B cell (primary cell): ENCODE data around the gene SURF6. TPM values are rescaled to one million over a fixed set of nuclear protein-coding genes. Genes with fewer than 3 reads are reported as not detected.

ENCODE experiments used
- ATAC-seq: fragments of 200-7000 bp; cut with Tn5 transposase; one replicate; pipeline ENCODE4 v1.10.0; 2021; ENCODE audit warnings: low read depth, mild to moderate bottlenecking, moderate number of reproducible peaks, moderate library complexity
- CTCF ChIA-PET: fragments of 350-600 bp; sonication (Branson Sonifier 250); formaldehyde crosslinking; loops from one replicate; lab custom pipeline; 2021; ENCODE audit warnings: antibody characterized with exemption, inconsistent platforms; lab: Charles Lee
- POLR2A ChIA-PET: fragments of 350-600 bp; sonication (Branson Sonifier 250); formaldehyde crosslinking; loops from one replicate; lab custom pipeline; 2021; ENCODE audit warnings: antibody characterized with exemption; lab: Charles Lee
- DNase-seq: peaks from one replicate; pipeline ENCODE4 v3.0.0; 2013
- H2AFZ ChIP-seq: 2 replicates; pipeline ENCODE4 v1.6.1; 2012; ENCODE audit warnings: mild to moderate bottlenecking, low read depth, low read length; ENCODE audit not compliant: insufficient read depth, poor library complexity, severe bottlenecking
- H3K27ac ChIP-seq, 2 donors: 1 replicate in 1 of 2; 2 replicates in 1 of 2; pipeline ENCODE4 v1.5.1; 2012 to 2013; ENCODE audit warnings: low read length in 2 of 2, mild to moderate bottlenecking in 2 of 2, moderate library complexity in 1 of 2
- H3K27me3 ChIP-seq, 4 experiments: fragments of 200-600 bp in 1 of 4; sonication (generic) in 1 of 4; replicated peaks in 1 of 4; 1 replicate in 2 of 4; 2 replicates in 2 of 4; pipeline versions ENCODE4 v1.6.1 to v1.7.0; 2013 to 2016; ENCODE audit warnings: low read length in 3 of 4, mild to moderate bottlenecking in 2 of 4, mixed read lengths in 1 of 4, moderate library complexity in 1 of 4; ENCODE audit not compliant: insufficient read depth in 4 of 4, control insufficient read depth in 3 of 4; ENCODE audit errors: control extremely low read depth in 1 of 4
- H3K36me3 ChIP-seq, 2 experiments: replicated peaks in 1 of 2; 1 replicate in 1 of 2; 2 replicates in 1 of 2; pipeline versions ENCODE4 v1.6.1 to v1.7.1; 2013; ENCODE audit warnings: low read length in 1 of 2; ENCODE audit not compliant: insufficient read depth in 2 of 2, control insufficient read depth in 1 of 2; ENCODE audit errors: control extremely low read depth in 1 of 2, extremely low read depth in 1 of 2
- H3K4me1 ChIP-seq, 2 donors: fragments of 200-600 bp in 1 of 2; sonication (generic) in 1 of 2; 1 replicate in 1 of 2; 2 replicates in 1 of 2; pipeline versions ENCODE4 v1.5.1 to v1.6.1; 2013 to 2017; ENCODE audit warnings: low read length in 2 of 2; ENCODE audit not compliant: control insufficient read depth in 2 of 2, insufficient read depth in 2 of 2
- H3K4me2 ChIP-seq: replicated peaks from 2 replicates; pipeline ENCODE3; 2012; ENCODE audit warnings: mild to moderate bottlenecking, low read depth, low read length; ENCODE audit not compliant: poor library complexity, severe bottlenecking
- H3K4me3 ChIP-seq, 5 experiments: fragments of 200-600 bp in 1 of 5; sonication (generic) in 1 of 5; 1 replicate in 3 of 5; 2 replicates in 2 of 5; pipeline versions ENCODE4 v1.5.1 to v1.7.0; 2011 to 2016; ENCODE audit warnings: low read length in 4 of 5, mild to moderate bottlenecking in 4 of 5, low read depth in 2 of 5, control low read depth in 1 of 5, moderate library complexity in 1 of 5; ENCODE audit not compliant: insufficient read depth in 1 of 5; ENCODE audit errors: control extremely low read depth in 1 of 5, extremely low read depth in 1 of 5
- H3K79me2 ChIP-seq: fragments of 200-600 bp; sonication (generic); one replicate; pipeline ENCODE4 v1.6.0; 2016; ENCODE audit warnings: low read length; ENCODE audit not compliant: control insufficient read depth, insufficient read depth
- H3K9ac ChIP-seq: fragments of 200-600 bp; sonication (generic); 2 replicates; pipeline ENCODE4 v1.6.1; 2017; ENCODE audit warnings: mild to moderate bottlenecking, low read length, moderate library complexity
- H3K9me3 ChIP-seq, 3 donors: one replicate each; pipeline versions ENCODE4 v1.6.1 to v1.7.1; 2013; ENCODE audit warnings: low read length in 2 of 3; ENCODE audit not compliant: control insufficient read depth in 2 of 3, insufficient read depth in 1 of 3; ENCODE audit errors: control extremely low read depth in 1 of 3
- H4K20me1 ChIP-seq: 2 replicates; pipeline ENCODE4 v1.6.0; 2012; ENCODE audit warnings: mild to moderate bottlenecking, low read length; ENCODE audit not compliant: insufficient read depth, control insufficient read depth, poor library complexity, severe bottlenecking
- H3K27ac Mint-ChIP-seq: one replicate; pipeline ENCODE4 v1.8.0; 2021; ENCODE audit warnings: mixed read lengths
- H3K27me3 Mint-ChIP-seq: one replicate; pipeline ENCODE4 v1.8.0; 2021; ENCODE audit warnings: mixed read lengths
- H3K4me1 Mint-ChIP-seq: one replicate; pipeline ENCODE4 v1.8.0; 2021; ENCODE audit warnings: mixed read lengths
- H3K4me3 Mint-ChIP-seq: one replicate; pipeline ENCODE4 v1.8.0; 2021; ENCODE audit warnings: mixed read lengths
- H3K9me3 Mint-ChIP-seq: one replicate; pipeline ENCODE4 v1.8.0; 2022; ENCODE audit warnings: mixed read lengths; ENCODE audit not compliant: insufficient read depth
- EZH2 ChIP-seq: IDR thresholded peaks from 2 replicates; pipeline ENCODE4 v1.6.1; 2012; ENCODE audit warnings: borderline replicate concordance, low read depth, mild to moderate bottlenecking, moderate library complexity, low read length; ENCODE audit not compliant: insufficient read depth, poor library complexity, severe bottlenecking
- WGBS: methylation state at CpG from one replicate; pipeline ENCODE4 v1.1.5; 2013; ENCODE audit warnings: missing lambda C conversion rate; ENCODE audit not compliant: insufficient coverage; 5-methylcytosine and 5-hydroxymethylcytosine counted together
- intact Hi-C: fragments of 100-400 bp; cut with micrococcal nuclease; formaldehyde crosslinking; loops from one replicate; pipeline ENCODE4 v1.10.0; 2022
- polyA plus RNA-seq: library from polyadenylated mRNA; depleted of rRNA; stranded (reverse); fragments of >200 nt; gene quantifications from 2 replicates; pipeline ENCODE4 v1.2.3, GENCODE V29; 2012
- total RNA-seq, 2 donors: library from RNA; stranded (reverse); fragments of 120-200 nt in 1 of 2; gene quantifications; 1 replicate in 1 of 2; 2 replicates in 1 of 2; pipeline versions ENCODE4 v1.2.3 to v1.2.4, GENCODE V29; 2013 to 2022
- TF ChIP-seq, protein P1 (sequence below): fragments of 200-600 bp; IDR thresholded peaks from one replicate; pipeline ENCODE4 v1.8.0; 2022; ENCODE audit warnings: antibody characterized with exemption, mild to moderate bottlenecking

SURF6 gene
- total and polyA plus RNA-seq, 2 donors (not counting 1 experiment from before 2014, with no cell fraction given): 14.7 to 25.9 TPM

DNA sequence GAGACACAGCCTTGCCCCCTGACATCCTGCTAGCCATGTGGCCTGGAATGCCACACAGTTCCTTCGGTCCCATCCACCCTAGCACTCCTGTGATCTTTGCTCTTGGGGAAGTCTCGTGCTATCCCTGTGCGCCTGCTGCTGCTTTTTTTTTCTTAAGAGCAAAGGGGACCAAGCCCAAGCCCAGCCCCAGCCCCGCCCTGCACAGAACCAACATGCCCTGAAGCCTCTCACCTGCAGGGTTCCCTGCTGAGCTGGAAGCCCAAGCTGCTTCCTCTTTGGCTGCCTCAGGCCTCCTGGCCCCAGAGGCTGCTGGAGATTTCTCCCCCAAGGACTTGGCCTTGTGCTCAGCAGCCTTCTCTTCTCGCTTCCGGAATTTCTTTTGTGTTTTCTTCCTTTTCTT is 1.8 kb downstream of the SURF6 start:
- no peak overlapping the region for H3K4me3 Mint-ChIP-seq
- WGBS: 96% methylated on average over 6 of the region's 6 CpGs
- intact Hi-C loops: no loop called here

DNA sequence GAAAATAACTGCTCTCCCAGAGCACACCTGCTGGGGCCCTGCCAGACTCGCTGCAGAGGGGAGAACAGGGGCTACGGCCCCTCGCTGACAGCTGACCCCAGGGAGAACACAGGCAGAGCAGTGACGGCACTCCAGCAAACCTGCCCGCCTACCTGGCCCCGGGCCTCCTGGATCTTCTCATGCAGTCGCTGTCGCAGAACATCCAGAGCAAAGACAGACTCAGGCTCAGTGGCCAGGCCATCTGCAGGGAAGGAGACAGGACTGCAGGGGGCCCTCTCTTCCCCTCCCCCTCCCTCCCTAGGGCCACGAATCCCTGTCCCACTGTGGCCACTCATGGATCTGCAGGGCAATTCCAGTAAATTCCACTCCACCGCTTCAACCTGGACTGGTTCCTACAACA is 2.4 kb downstream of the SURF6 start:
- intact Hi-C loops: no loop called here
- H3K27ac Mint-ChIP-seq: no peak overlapping the region
- H3K79me2 ChIP-seq: peaks cover 36% of the 10 kb centered on the region

More for the DNA sequence above, 1.8 kb downstream of the SURF6 start:
- Histone ChIP-seq H3K4me2 (no peak overlapping the region), H3K79me2 (peaks cover 36% of the 10 kb centered on the region), H3K9ac (no peak overlapping the region), H2AFZ (no peak overlapping the region), H3K36me3 (peaks cover 3 to 47% of the 10 kb centered on the region in 2 experiments), H3K27me3 (no peaks in the 10 kb centered on the region), H3K4me3 (no peak overlapping the region), H3K27ac (no peak overlapping the region), H3K4me1 (peaks cover 13 to 32% of the 10 kb centered on the region in 2 donors), H3K9me3 (peaks cover 0 to 4% (median 0%) of the 10 kb centered on the region in 3 donors), H4K20me1 (peaks cover 46% of the 10 kb centered on the region)
- Mint-ChIP-seq H3K4me1 (peaks cover 35% of the 10 kb centered on the region), H3K9me3 (no peaks in the 10 kb centered on the region), H3K27ac (peak overlapping the region; percentile 26), H3K27me3 (no peaks in the 10 kb centered on the region)
- DNase-seq (peak; percentile 7), ATAC-seq (no peak)
- TF ChIP-seq, protein P1, sequence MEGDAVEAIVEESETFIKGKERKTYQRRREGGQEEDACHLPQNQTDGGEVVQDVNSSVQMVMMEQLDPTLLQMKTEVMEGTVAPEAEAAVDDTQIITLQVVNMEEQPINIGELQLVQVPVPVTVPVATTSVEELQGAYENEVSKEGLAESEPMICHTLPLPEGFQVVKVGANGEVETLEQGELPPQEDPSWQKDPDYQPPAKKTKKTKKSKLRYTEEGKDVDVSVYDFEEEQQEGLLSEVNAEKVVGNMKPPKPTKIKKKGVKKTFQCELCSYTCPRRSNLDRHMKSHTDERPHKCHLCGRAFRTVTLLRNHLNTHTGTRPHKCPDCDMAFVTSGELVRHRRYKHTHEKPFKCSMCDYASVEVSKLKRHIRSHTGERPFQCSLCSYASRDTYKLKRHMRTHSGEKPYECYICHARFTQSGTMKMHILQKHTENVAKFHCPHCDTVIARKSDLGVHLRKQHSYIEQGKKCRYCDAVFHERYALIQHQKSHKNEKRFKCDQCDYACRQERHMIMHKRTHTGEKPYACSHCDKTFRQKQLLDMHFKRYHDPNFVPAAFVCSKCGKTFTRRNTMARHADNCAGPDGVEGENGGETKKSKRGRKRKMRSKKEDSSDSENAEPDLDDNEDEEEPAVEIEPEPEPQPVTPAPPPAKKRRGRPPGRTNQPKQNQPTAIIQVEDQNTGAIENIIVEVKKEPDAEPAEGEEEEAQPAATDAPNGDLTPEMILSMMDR: no peak
- TF ChIP-seq EZH2: no peak
- ChIA-PET POLR2A (no interaction called here), CTCF (interaction anchor here (1.4 kb wide), 1 partner anchor 16 kb away, joined by 5 read pairs; no protein-coding TSS in a partner anchor)

More for the DNA sequence above, 2.4 kb downstream of the SURF6 start:
- H3K27me3 Mint-ChIP-seq: no peaks in the 10 kb centered on the region
- H3K9me3 ChIP-seq: peaks cover 0 to 4% (median 0%) of the 10 kb centered on the region in 3 donors
- no peaks in the 10 kb centered on the region for H3K27me3 ChIP-seq
- H2AFZ ChIP-seq: no peak overlapping the region
- no peaks in the 10 kb centered on the region for H3K9me3 Mint-ChIP-seq
- H3K27ac ChIP-seq: no peak overlapping the region
- ChIA-PET CTCF (no interaction called here), POLR2A (interaction anchor here (0.7 kb wide), 1 partner anchor 126 kb away, joined by 3 read pairs; the partner anchor contains the start of gene CACFD1)
- H4K20me1 ChIP-seq: peaks cover 46% of the 10 kb centered on the region
- WGBS: 97% methylated on average over 9 of the region's 10 CpGs
- H3K9ac ChIP-seq: no peak overlapping the region
- H3K36me3 ChIP-seq: peaks cover 3 to 41% of the 10 kb centered on the region in 2 experiments
- H3K4me1 Mint-ChIP-seq: peaks cover 33% of the 10 kb centered on the region
- no peak for ATAC-seq
- no peak overlapping the region for H3K4me3 Mint-ChIP-seq
- DNase-seq: no peak
- H3K4me1 ChIP-seq: peaks cover 13 to 27% of the 10 kb centered on the region in 2 donors
- no peak overlapping the region for H3K4me2 ChIP-seq
- TF ChIP-seq, protein P1: no peak
- TF ChIP-seq EZH2: no peak
- H3K4me3 ChIP-seq: no peak overlapping the region
